NCI-H345 treated with DMSO at 0.1 percent for 48 hours (cell line): ENCODE results near the gene CDH22.

ENCODE experiments used
- DNase-seq: peaks from one replicate; lab custom pipeline; 2025; ENCODE audit not compliant: unreplicated experiment; lab: John Stamatoyannopoulos, UW

The CDH22 gene

DNA sequence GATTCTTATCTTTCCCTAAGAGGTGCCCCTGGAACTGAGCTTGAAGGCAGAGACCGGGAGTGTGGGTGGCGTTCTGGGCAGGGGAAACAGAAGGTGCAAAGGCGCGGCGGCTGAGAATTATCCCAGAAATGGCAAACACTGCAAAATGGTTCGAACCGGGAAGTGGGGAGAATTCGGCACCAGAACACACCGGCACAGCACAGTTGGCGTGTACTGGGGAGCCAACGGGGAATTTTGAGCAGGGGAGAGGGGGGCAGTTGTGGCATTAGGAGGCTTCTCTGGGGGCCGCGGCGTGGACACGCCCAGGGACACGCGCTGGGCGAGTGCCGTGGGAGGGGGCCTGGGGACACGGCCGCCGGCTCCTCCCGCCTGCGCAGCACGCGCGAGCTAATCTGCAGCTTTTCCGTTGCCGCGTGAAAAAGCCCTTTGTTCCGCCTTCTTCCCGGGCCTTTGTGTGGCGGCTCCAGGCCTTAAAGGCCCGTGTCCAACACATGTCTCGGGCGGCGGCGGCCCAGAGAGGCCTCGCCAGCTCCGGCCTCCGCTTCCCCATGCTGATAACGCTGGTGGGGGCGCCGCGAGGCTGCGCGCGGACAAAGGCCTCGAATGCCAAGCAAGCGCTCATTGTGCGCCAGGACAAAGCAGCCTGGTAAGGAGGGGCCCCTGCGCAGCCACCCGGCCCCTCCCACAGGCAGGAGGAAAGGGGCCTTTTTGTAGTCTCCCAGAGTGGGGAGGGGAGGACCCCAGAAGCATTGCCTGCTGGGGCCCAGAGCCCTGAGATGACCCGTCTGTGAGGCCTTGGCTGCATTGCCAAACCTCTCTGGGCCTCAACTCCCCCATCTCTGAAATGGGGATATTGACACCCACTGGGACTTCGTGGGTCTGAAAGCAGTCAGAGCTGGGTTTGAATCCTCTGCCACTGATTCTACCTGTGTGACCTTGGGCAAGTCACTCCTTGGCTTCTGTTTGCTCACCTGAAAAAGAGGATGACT, 107.4 kb downstream of the CDH22 start:
- no peak for DNase-seq

DNA sequence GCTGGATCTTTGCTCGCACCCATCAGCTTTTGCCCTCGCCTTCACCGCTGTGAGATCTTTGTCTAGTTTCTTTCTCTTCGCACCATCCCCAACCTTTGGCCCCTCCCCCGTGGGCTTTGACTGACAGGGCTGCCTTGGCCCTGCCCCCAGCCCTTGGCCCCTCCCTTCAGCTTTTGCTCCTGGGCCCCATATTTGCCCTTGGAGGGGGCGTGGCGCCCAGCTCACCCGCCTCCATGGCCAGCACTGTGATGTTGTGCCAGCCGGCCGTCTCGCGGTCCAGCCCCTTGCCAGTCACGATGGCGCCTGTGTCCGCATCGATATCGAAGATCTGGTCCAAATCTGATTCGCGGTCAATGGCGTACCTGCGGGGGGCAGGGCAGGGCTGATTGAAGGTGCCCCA, 109.1 kb downstream of the CDH22 start:
- DNase-seq, result no peak

DNA sequence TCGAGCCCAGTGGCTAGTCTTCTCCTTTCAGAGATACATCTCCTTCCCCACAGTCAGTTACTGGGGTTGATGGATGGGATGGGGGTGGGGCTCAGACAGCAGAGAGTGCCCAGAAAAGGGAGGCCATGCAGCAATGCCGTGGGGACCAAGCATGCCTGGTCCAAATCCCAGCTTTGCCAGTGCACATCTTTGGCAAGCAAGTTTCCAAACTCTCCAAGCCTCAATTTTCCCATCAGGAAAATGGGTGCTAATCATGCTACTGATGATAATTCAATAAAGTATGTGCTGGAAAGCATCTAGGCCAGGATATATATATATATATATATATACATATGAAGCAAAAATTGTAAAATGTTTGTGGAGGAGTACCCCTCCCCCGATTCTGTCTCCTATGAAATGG, 111.3 kb downstream of the CDH22 start:
- DNase-seq, result no peak

DNA sequence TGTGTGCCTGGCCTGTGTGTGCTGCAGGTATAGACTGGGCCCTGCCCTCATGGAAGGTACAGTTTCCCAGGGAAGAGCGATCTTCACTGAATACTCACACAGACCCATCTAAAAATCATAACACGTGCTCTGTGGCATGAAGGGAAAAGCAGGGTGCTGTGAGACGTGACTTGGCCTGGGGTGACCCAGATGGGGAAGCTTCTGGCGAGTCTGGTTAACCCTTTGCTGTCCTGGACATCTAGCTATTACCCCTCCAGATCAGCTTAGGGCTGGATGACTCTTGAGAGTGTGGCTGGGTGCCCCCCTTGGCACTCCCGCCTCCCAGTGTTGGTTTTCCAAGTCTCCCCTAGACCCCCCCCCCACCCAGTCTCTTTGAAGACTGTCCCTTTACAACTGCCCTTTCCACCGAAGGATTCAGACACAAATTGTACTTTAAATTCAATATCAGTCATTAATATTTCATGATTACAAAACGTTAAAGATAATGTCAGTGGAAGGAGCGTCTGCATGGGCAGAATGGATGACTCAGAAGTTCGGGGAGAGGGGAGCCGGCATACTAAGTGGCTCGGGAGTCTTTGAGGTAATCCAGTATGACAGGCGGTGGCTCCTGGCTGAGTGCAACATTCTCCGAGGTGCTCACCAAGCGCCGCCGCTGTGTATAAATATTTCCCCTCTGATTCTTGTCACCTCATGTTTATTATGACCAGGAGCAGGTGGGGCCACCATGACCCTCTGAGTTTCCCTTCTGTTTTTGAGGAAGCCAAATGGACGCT, 112.8 kb downstream of the CDH22 start:
- DNase-seq, result no peak

DNA sequence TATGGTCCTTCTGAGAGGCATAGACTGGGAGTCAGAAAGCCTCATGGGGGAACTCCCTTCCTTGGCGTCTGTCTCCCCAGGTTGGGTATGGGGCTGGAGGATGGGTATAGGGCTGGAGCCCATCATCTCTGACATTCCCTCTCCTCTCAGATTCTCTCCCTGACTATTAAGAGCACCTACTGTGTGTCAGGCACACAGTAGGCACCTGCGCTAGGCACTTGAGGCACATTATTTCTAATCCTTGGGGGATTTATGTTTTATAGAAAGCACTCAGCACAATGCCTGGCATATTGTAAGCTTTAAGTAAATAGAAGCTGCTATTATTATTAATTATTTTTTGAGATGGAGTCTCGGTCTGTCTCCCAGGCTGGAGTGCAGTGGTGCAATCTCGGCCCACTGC, 113.9 kb downstream of the CDH22 start:
- DNase-seq, result no peak

- DNase-seq, result no peak
Observed at GRCh38 chr20:46192376-46192944, 115.8 kb downstream of the CDH22 start.

DNA sequence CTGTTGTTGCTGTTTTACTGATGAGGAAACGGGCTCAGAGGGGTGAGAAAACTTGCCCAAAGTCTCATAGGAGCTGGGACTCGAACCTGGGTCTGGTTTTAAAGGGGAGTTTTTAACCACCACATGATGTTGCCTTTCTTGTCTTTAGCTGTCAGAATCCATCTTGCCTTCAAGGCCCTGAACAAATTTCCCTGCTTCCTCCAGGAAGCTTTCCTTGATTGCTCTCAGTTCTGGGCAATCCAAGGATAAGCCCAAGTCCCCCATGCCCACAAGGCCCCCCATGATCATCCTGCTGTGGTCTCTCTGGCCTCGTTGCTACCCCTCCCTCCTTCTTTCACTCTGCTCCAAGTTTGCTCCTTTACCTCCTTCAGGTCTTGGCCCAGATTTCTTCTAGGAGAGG, 116.7 kb downstream of the CDH22 start:
- DNase-seq, result no peak

DNA sequence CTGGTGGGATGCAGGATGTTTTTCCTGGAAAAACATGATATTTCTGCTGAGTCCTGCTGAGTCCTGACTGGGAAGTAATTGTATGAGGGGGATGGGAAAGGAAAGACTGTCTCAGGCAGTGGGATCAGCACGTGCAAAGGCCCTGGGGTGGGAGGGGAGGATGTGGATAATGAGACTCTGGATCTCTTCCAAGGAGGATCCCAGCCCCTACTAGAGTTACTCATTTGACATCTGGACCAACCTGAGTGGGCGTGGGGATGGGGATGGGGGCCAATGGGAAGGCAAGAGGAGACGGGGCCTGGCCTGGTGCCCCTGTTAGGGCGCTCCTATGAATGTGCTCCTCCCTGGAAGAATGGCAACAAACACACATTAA, 117.1 kb downstream of the CDH22 start:
- no peak for DNase-seq

GRCh38 chr20:46190478-46191167, 117.7 kb downstream of the CDH22 start:
- DNase-seq, result no peak

GRCh38 chr20:46188866-46189541, 119.3 kb downstream of the CDH22 start:
- DNase-seq, result peak; percentile 67

- DNase-seq, result no peak
Observed at GRCh38 chr20:46186210-46186609, 122.1 kb downstream of the CDH22 start.

GRCh38 chr20:46185353-46185752, 122.9 kb downstream of the CDH22 start:
- no peak for DNase-seq

GRCh38 chr20:46183768-46184167, 124.5 kb downstream of the CDH22 start:
- DNase-seq, result no peak

GRCh38 chr20:46182276-46183200, 125.8 kb downstream of the CDH22 start:
- DNase-seq, result no peak

GRCh38 chr20:46179862-46180261, 128.4 kb downstream of the CDH22 start:
- DNase-seq, result no peak

GRCh38 chr20:46178891-46179290, 129.4 kb downstream of the CDH22 start:
- DNase-seq, result no peak

- no peak for DNase-seq
Observed at GRCh38 chr20:46177768-46178167, 130.5 kb downstream of the CDH22 start.

DNA sequence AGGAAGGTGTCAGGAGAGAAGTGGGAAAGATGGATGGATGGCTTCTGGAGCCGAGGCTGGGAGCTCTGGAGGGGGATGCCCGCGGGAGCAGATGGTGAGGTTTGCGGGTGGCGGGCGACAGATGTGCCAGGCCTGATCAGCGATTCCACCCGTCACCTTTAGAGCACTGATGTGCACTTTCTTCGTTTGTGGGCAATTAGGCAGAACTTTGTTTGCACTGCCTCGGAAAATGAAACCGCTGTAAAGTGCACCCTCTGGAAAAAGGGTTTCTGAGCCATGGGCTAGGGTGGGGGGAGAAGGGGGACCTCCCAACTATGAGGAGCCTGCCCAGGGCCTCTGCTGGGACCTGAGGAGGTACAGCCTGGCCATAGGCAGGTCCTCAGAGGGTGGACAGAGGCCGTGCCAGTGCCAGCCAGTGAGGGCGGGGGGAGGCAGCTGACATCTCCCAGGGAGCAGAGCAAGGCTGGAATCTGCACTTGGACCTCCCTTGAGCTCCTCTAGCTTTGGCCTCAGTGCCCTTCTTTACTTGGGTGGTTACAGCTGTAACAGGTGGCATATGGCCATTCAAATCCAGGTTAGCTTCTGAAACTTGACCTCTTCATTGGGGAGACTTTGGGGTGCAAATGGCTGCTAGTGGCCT, 131.4 kb downstream of the CDH22 start:
- peak; percentile 46 for DNase-seq

- DNase-seq, result no peak
Observed at GRCh38 chr20:46175127-46175494, 133.2 kb downstream of the CDH22 start.
